Measurements from ENCODE around the gene EZR. TPM values are rescaled to one million over a fixed set of nuclear protein-coding genes. Genes with fewer than 3 reads are reported as not detected.
A peak's percentile ranks its signal among the peaks of the same experiment; 100 is the strongest.

The EZR gene
- total and polyA plus RNA-seq, 2 donors (not counting 1 experiment from before 2014, with no cell fraction given) = 227 to 945 TPM

- peaks cover 34 to 100% of the 10 kb centered on the region in 2 experiments for H3K36me3 ChIP-seq (replicated peaks in 1 of 2; ENCODE audit: control extremely low read depth in 1 of 2, control insufficient read depth in 1 of 2, extremely low read depth in 1 of 2, insufficient read depth in 2 of 2, low read length in 1 of 2)
- no peak overlapping the region for H3K4me3 Mint-ChIP-seq
- intact Hi-C loops (cut with micrococcal nuclease) = loop anchor here (5.0 kb wide), 1 partner anchor 37 kb away; no protein-coding TSS in a partner anchor
- H3K79me2 ChIP-seq (ENCODE audit: control insufficient read depth, insufficient read depth, low read length) = peaks cover 34% of the 10 kb centered on the region
- no peak overlapping the region for H3K4me3 ChIP-seq (ENCODE audit: control extremely low read depth in 1 of 5, extremely low read depth in 1 of 5, insufficient read depth in 1 of 5, low read depth in 2 of 5, low read length in 4 of 5)
- H3K4me2 ChIP-seq (replicated peaks; ENCODE audit: low read depth, low read length, poor library complexity, severe bottlenecking) = no peak overlapping the region
- DNase-seq (no peak), ATAC-seq (ENCODE audit: low read depth) (no peak)
- H3K27ac ChIP-seq (ENCODE audit: low read length in 2 of 2) = no peak overlapping the region
- H3K4me1 Mint-ChIP-seq = no peaks in the 10 kb centered on the region
- TF ChIP-seq CTCF (IDR thresholded peaks at IDR 0.05) (no peak), EZH2 (IDR thresholded peaks at IDR 0.05; ENCODE audit: borderline replicate concordance, insufficient read depth, low read depth, low read length, poor library complexity, severe bottlenecking) (no peak)
- no peaks in the 10 kb centered on the region for H3K27me3 ChIP-seq (replicated peaks in 1 of 4; ENCODE audit: control extremely low read depth in 1 of 4, control insufficient read depth in 3 of 4, insufficient read depth in 4 of 4, low read length in 3 of 4)
- WGBS (ENCODE audit: insufficient coverage) = 96% methylated on average over 15 of the region's 18 CpGs
- H2AFZ ChIP-seq (ENCODE audit: insufficient read depth, low read depth, low read length, poor library complexity, severe bottlenecking) = no peak overlapping the region
- peaks cover 97% of the 10 kb centered on the region for H4K20me1 ChIP-seq (ENCODE audit: control insufficient read depth, insufficient read depth, low read length, poor library complexity, severe bottlenecking)
- H3K9me3 Mint-ChIP-seq (ENCODE audit: insufficient read depth) = no peaks in the 10 kb centered on the region
- no peaks in the 10 kb centered on the region for H3K9me3 ChIP-seq (ENCODE audit: control extremely low read depth in 1 of 3, control insufficient read depth in 2 of 3, insufficient read depth in 1 of 3, low read length in 2 of 3)
- no peaks in the 10 kb centered on the region for H3K27me3 Mint-ChIP-seq
- no peak overlapping the region for H3K9ac ChIP-seq (ENCODE audit: low read length)
- H3K4me1 ChIP-seq (ENCODE audit: control insufficient read depth in 2 of 2, insufficient read depth in 2 of 2, low read length in 2 of 2) = no peaks in the 10 kb centered on the region
- H3K27ac Mint-ChIP-seq = peak overlapping the region; percentile 76
- CTCF ChIA-PET = interaction anchor here (0.5 to 1.5 kb wide), 6 partner anchors 10 to 202 kb away, joined by 3 to 5 read pairs (median 4); no protein-coding TSS in a partner anchor
- POLR2A ChIA-PET = interaction anchor here (0.6 kb wide), 2 partner anchors 22 to 53 kb away, joined by 3 to 6 read pairs; no protein-coding TSS in a partner anchor
These were observed 49.3 kb downstream of the EZR start for GRCh38 chr6:158769771-158770432.

GRCh38 chr6:158769234-158769770 lies 49.9 kb downstream of the EZR start:
- ChIA-PET CTCF (interaction anchor here (0.6 to 1.5 kb wide), 7 partner anchors 11 to 203 kb away, joined by 3 to 8 read pairs (median 4); no protein-coding TSS in a partner anchor), POLR2A (interaction anchor here (0.6 kb wide), 1 partner anchor 22 kb away, joined by 6 read pairs; no protein-coding TSS in a partner anchor)
- no peaks in the 10 kb centered on the region for H3K4me1 Mint-ChIP-seq
- H3K9me3 Mint-ChIP-seq (ENCODE audit: insufficient read depth) = no peaks in the 10 kb centered on the region
- 97% methylated on average over 3 of the region's 13 CpGs for WGBS (ENCODE audit: insufficient coverage)
- peak overlapping the region; percentile 76 for H3K27ac Mint-ChIP-seq
- Histone ChIP-seq H3K9me3 (ENCODE audit: control extremely low read depth in 1 of 3, control insufficient read depth in 2 of 3, insufficient read depth in 1 of 3, low read length in 2 of 3) (no peaks in the 10 kb centered on the region), H3K36me3 (replicated peaks in 1 of 2; ENCODE audit: control extremely low read depth in 1 of 2, control insufficient read depth in 1 of 2, extremely low read depth in 1 of 2, insufficient read depth in 2 of 2, low read length in 1 of 2) (peaks cover 34 to 96% of the 10 kb centered on the region in 2 experiments), H3K27ac (ENCODE audit: low read length in 2 of 2) (no peak overlapping the region), H3K79me2 (ENCODE audit: control insufficient read depth, insufficient read depth, low read length) (peaks cover 28% of the 10 kb centered on the region), H3K4me2 (replicated peaks; ENCODE audit: low read depth, low read length, poor library complexity, severe bottlenecking) (no peak overlapping the region), H3K4me1 (ENCODE audit: control insufficient read depth in 2 of 2, insufficient read depth in 2 of 2, low read length in 2 of 2) (no peaks in the 10 kb centered on the region), H3K27me3 (replicated peaks in 1 of 4; ENCODE audit: control extremely low read depth in 1 of 4, control insufficient read depth in 3 of 4, insufficient read depth in 4 of 4, low read length in 3 of 4) (no peaks in the 10 kb centered on the region), H3K4me3 (ENCODE audit: control extremely low read depth in 1 of 5, extremely low read depth in 1 of 5, insufficient read depth in 1 of 5, low read depth in 2 of 5, low read length in 4 of 5) (no peak overlapping the region), H2AFZ (ENCODE audit: insufficient read depth, low read depth, low read length, poor library complexity, severe bottlenecking) (no peak overlapping the region), H4K20me1 (ENCODE audit: control insufficient read depth, insufficient read depth, low read length, poor library complexity, severe bottlenecking) (peaks cover 91% of the 10 kb centered on the region), H3K9ac (ENCODE audit: low read length) (no peak overlapping the region)
- DNase-seq (no peak), ATAC-seq (ENCODE audit: low read depth) (no peak)
- H3K4me3 Mint-ChIP-seq = no peak overlapping the region
- no peaks in the 10 kb centered on the region for H3K27me3 Mint-ChIP-seq
- intact Hi-C loops (cut with micrococcal nuclease) = no loop called here
- TF ChIP-seq CTCF (IDR thresholded peaks at IDR 0.05) = no peak
- TF ChIP-seq EZH2 (IDR thresholded peaks at IDR 0.05; ENCODE audit: borderline replicate concordance, insufficient read depth, low read depth, low read length, poor library complexity, severe bottlenecking) = no peak
